Retina (tissue), 1 donor: Measurements from ENCODE around the gene PLSCR4.

ENCODE experiments used
- DNase-seq: peaks from one replicate; pipeline ENCODE4 v3.0.0-alpha.2; 2016

The PLSCR4 gene

DNA sequence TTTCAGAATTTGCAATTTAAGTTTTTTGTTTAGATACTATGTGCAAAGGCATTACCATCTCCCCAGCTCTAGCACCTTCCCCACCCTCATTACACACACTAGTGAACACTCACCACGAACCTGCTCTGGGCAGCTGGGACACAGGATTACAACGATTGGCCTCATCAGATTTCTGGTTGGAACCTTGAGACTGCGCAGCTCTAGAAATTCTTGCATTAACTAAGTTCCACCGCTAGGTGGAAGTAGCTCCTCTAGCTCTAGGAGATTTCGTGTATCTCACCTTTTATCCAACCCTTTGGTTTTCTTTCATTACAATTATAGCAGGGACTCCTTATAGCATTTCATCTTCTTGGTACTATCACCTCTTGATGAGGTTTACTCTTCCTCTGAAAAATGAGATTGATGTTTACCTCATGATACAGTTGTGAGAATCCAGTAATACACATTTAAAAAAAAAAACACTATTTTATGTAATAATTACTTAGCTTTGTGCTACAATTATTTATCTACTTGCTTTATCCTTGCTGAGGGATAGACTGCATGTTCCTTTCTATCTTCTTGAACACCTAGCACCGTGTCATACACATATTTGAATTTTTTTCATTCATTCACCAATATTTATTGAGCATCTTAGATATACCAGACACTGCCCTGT, 61.3 kb downstream of the PLSCR4 start:
- DNase-seq, result peak; percentile 53

DNA sequence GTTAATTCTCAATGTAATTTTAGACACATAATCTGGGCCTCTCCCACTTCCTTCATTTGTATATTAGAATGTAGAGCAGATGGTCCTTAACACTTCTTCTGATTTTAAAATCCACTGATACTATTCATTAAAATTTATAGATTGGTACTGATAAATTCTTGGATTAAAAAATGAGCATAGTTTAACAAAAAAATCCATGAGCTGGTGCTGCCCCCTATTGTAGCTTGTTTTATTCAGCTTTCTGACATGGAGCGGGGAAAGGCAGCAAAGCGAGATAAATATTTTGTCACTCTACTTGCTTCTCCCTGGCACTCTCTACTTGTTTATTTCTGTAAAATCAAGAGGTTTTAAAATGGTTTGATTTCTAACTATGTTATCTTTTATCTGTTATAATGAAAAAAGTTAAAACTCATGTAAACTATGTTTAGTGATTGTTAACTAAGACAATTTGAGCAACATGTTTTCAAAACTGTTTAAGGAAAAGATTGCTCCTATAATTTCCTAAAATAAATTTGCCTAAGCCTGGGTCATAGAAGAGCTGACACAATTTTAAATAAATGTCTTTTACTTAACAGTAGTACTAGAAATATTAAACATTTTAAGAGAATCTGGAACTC, 63.5 kb downstream of the PLSCR4 start:
- peak; percentile 20 for DNase-seq

GRCh38 chr3:146184241-146185015, 66.5 kb downstream of the PLSCR4 start:
- no peak for DNase-seq

- DNase-seq, result no peak
Observed at GRCh38 chr3:146181216-146181615, 69.7 kb downstream of the PLSCR4 start.

GRCh38 chr3:146180376-146180775, 70.5 kb downstream of the PLSCR4 start:
- DNase-seq, result no peak

GRCh38 chr3:146178006-146178689, 72.8 kb downstream of the PLSCR4 start:
- DNase-seq, result no peak

GRCh38 chr3:146177519-146177918, 73.4 kb downstream of the PLSCR4 start:
- DNase-seq, result no peak

GRCh38 chr3:146177072-146177471, 73.8 kb downstream of the PLSCR4 start:
- no peak for DNase-seq

DNA sequence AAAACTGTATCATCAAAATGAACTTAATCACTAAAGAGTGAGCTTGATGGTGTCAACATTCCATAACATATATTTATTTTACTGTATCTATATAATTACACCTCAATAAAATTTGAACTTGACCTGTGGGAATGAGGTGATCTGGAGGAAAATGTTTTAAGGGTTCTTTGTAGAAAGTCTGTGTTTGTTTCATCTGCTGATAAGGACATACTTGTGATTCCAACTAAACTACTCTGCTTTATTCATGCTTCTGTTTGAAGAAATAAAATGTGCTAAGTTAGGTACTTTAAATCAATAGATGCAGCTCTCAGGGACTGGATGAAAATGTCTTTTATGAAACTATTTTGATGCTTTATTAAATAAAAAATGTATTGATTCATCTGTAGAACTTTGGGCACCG, 78.3 kb downstream of the PLSCR4 start:
- no peak for DNase-seq

DNA sequence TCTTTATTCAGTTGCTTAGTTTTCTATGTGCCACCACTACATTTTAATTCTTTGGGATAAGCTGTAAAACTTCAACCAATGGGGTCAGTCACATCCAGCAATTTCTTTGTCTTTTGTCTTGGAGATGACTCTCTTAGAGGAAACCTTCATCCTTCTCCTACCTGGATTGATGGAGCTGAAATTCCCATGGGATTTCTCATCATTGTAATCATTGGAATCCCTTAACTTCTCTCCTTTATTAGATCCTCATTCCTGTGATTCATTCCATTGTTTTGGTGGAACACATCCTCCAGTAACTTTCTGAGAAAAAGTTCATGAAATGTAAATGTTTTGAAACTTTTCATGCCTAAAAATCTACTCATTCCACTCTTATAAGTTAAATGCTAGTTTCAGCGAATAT, 80.3 kb downstream of the PLSCR4 start:
- DNase-seq, result no peak

DNA sequence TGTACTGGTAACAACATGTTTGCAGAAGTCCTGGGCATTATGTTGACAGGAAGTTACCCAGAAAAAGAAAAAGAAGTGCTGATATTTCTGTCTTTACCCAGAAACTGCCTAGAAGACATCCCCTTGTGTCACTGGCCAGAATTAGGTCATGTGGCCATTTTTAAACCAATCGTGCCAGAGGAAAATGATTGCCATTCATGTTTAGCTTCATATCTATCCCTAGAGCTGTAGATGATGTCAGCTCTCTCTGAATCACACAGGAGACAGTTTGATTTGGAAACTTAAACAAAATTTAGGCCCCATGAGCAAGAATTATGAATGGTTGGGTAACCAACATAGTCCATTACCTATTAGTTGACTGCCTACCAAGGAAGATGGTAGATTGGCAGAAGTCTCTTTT, 81.0 kb downstream of the PLSCR4 start:
- DNase-seq, result no peak

DNA sequence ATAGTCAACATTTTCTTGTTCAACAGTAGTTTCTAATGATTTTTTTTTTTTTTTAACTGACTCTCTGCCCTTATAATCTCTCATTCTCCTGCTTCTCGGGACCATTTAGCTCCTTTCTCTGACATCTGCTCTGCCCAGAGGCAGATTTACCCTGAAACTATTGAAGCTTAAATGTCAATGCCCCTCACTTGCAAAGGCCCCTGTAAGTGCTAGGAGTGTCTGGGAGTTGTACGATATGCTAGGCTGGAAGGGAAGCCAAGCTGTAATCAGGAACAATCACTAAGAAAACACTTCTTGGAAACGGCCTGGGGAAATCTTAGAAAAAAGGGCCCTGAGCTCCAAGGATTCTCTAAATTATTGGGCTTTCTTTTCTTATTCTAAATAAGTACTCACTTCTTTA, 84.1 kb downstream of the PLSCR4 start:
- DNase-seq, result no peak

DNA sequence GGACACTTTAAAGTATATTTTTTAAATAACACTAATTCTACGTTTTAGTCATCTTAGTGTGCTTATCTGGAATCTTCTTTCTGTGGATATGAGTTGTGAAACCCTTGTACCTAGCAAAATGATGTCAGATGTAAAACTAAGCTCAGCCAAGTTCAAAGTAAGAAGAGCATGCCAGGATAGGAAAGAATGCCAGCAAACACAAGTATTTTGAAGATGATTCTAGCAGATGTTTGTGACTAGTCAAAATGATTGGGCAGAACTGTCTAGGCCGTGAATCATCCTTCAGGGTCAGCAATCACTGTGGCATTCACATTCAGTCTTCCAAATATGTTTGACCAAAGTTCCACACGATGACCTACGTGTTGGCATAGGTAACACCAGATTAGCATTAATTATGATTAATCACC, 84.5 kb downstream of the PLSCR4 start:
- DNase-seq, result no peak

DNA sequence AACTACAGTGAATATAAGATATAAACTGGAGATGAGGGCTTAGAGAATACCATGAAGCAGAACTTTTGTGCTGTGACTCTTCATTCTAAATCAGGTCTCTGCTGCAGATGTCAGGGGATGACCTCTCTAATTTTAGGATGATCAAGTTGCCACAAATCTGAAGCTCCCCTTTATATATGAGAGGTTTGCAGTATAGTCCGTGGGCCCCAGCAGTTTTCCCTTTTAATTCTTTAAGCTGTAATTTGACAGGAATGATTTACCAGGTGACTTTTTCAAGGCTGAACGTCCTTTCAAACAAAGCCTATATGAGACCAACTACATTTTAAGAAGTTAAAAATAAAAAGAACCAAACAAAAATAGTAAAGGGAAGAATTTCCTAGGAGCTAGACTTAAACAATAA, 85.0 kb downstream of the PLSCR4 start:
- no peak for DNase-seq

GRCh38 chr3:146164971-146165769, 85.7 kb downstream of the PLSCR4 start:
- DNase-seq, result no peak

GRCh38 chr3:146164506-146164905, 86.4 kb downstream of the PLSCR4 start:
- no peak for DNase-seq

DNA sequence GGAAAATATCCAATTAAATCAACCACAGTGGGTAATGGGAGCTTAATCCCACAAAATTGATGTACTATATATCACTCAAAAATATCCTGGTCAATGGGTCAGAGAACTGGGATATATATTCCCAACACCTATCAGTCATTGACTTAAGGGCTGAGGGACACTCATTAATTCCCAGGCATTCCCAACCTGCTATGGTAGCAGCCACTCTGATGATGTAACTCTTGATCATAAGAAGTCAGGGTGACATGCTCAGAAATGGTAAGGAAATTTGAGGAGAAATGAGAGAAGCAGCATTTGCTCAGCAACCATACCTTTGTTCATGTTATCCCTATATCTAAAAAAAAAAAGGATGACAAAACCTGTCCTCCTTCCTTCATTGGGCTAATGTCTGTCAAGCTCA, 86.8 kb downstream of the PLSCR4 start:
- no peak for DNase-seq

DNA sequence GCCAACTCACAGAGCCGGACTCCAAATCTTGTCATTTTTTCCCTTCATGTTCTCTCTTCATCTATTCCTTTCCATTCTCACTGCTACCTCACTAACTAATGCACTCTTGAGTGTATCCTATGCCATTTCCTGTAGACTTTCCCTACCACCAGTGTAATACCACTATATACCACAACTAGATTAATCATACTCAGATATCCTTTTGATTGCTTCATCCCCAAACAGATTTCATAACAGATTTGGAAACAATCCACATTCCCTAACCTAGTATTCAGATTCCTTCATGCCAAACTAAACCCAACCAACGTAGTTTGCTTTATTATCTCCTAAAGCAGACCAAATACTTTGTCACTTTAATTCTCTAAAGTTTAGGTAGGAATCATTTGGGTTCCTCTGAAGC, 87.3 kb downstream of the PLSCR4 start:
- no peak for DNase-seq

DNA sequence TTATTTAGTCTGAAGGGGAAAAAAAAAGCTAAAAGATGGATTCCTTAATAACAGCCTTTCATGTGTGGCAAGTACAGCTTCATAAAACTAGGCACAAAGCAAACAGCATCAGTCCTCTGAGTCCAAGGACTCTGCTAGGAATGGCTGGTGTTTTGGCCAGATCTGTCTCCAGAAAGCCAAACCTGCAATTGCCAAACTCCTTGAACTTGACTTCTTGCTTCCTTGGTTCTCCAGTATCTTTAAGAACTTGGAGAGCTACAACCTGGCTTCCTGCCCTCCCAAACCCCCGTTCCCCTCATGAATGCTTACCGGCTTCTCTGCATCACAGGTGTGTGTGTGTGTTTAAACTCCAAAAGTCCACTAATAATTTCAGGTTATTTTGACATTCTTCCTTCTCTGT, 88.3 kb downstream of the PLSCR4 start:
- DNase-seq, result no peak

DNA sequence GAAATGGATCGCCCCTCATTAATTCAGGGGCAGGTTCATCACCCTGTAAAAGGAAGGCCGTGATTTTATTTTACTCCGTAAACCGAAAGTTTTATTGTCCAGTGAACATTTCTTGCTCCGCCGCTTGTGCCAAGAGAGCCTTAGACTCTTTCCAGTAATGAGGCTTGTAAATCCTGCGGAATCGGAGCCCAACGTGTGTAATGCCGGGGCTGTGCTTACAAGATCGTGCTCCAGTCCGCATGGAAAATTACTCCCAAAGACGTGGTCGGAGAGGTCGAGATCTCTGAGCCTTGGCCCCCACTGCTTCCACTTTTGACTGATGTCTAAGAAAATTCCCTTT, 89.3 kb downstream of the PLSCR4 start:
- no peak for DNase-seq

GRCh38 chr3:146160964-146161662, 89.8 kb downstream of the PLSCR4 start, which contains the start of gene PLOD2:
PLOD2 (minus strand) TSS chr3:146161184; CDS start chr3:146160989, 195 bp downstream.
- DNase-seq, result peak; percentile 92

- DNase-seq, result peak; percentile 81
Observed at GRCh38 chr3:146160321-146160963, 90.5 kb downstream of the PLSCR4 start.
